DMS 273 (cell line): ENCODE results near the gene CCDC50.

Source experiments
- DNase-seq: peaks from one replicate; lab custom pipeline; 2025; ENCODE audit not compliant: unreplicated experiment; lab: John Stamatoyannopoulos, UW

CCDC50 gene

GRCh38 chr3:191345334-191345733 lies 16.1 kb downstream of the CCDC50 start:
- no peak for DNase-seq

- DNase-seq = no peak
Measured at GRCh38 chr3:191347228-191347627, 18.0 kb downstream of the CCDC50 start.

GRCh38 chr3:191348098-191348497 lies 18.9 kb downstream of the CCDC50 start:
- DNase-seq = no peak

- no peak for DNase-seq
Measured at GRCh38 chr3:191350396-191351090, 21.3 kb downstream of the CCDC50 start.

GRCh38 chr3:191352014-191352413 lies 22.8 kb downstream of the CCDC50 start:
- DNase-seq = no peak

- no peak for DNase-seq
Measured at GRCh38 chr3:191353022-191353777, 24.0 kb downstream of the CCDC50 start.

- no peak for DNase-seq
Measured at GRCh38 chr3:191355406-191355805, 26.2 kb downstream of the CCDC50 start.

- DNase-seq = no peak
Measured at GRCh38 chr3:191356631-191357439, 27.6 kb downstream of the CCDC50 start.

GRCh38 chr3:191357909-191358308 lies 28.7 kb downstream of the CCDC50 start:
- no peak for DNase-seq

- no peak for DNase-seq
Measured at GRCh38 chr3:191358929-191359328, 29.7 kb downstream of the CCDC50 start.

- no peak for DNase-seq
Measured at GRCh38 chr3:191360620-191361019, 31.4 kb downstream of the CCDC50 start.

GRCh38 chr3:191361456-191361855 lies 32.3 kb downstream of the CCDC50 start:
- DNase-seq = no peak

- no peak for DNase-seq
Measured at GRCh38 chr3:191362037-191362436, 32.8 kb downstream of the CCDC50 start.

GRCh38 chr3:191362524-191363090 lies 33.4 kb downstream of the CCDC50 start:
- no peak for DNase-seq

GRCh38 chr3:191363221-191363620 lies 34.0 kb downstream of the CCDC50 start:
- no peak for DNase-seq

GRCh38 chr3:191366675-191367074 lies 37.5 kb downstream of the CCDC50 start:
- DNase-seq = no peak

- no peak for DNase-seq
Measured at GRCh38 chr3:191368755-191369615, 39.8 kb downstream of the CCDC50 start.

GRCh38 chr3:191369616-191370010 lies 40.4 kb downstream of the CCDC50 start:
- peak; percentile 40 for DNase-seq

GRCh38 chr3:191372122-191372521 lies 42.9 kb downstream of the CCDC50 start:
- DNase-seq = no peak

GRCh38 chr3:191373327-191373726 lies 44.1 kb downstream of the CCDC50 start:
- no peak for DNase-seq
